Measurements from ENCODE around the gene EHBP1. TPM values are rescaled to one million over a fixed set of nuclear protein-coding genes. Genes with fewer than 3 reads are reported as not detected.

EHBP1 gene
- total and polyA plus RNA-seq, 4 donors = 12.0 to 70.9 (median 28.1) TPM

GRCh38 chr2:62724106-62724505 is 18.6 kb downstream of the EHBP1 start:
- intact Hi-C loops (cut with DNase I) = no loop called here
- DNase-seq (no peak), ATAC-seq (ENCODE audit: low FRiP score) (no peak)
- H3K4me1 ChIP-seq (ENCODE audit: control insufficient read depth in 1 of 2, insufficient read depth in 2 of 2, low read length in 2 of 2) = no peaks in the 10 kb centered on the region
- 93 to 96% methylated on average over 2 of the region's 2 CpGs for WGBS, 2 donors
- no peak overlapping the region for H3K27ac ChIP-seq (ENCODE audit: low read depth in 1 of 2, low read length in 2 of 2)
- H3K27me3 ChIP-seq (ENCODE audit: control insufficient read depth in 1 of 2, insufficient read depth in 2 of 2, low read length in 1 of 2) = no peaks in the 10 kb centered on the region
- no peak overlapping the region for H3K4me3 ChIP-seq (ENCODE audit: low read length in 2 of 2)
- H3K9me3 ChIP-seq (ENCODE audit: control insufficient read depth, low read length) = no peaks in the 10 kb centered on the region
- no peaks in the 10 kb centered on the region for H3K36me3 ChIP-seq (ENCODE audit: control insufficient read depth in 1 of 2, insufficient read depth in 2 of 2, low read length in 1 of 2)

- Histone ChIP-seq H3K4me1 (ENCODE audit: control insufficient read depth in 1 of 2, insufficient read depth in 2 of 2, low read length in 2 of 2) (no peaks in the 10 kb centered on the region), H3K27me3 (ENCODE audit: control insufficient read depth in 1 of 2, insufficient read depth in 2 of 2, low read length in 1 of 2) (no peaks in the 10 kb centered on the region), H3K9me3 (ENCODE audit: control insufficient read depth, low read length) (no peaks in the 10 kb centered on the region), H3K36me3 (ENCODE audit: control insufficient read depth in 1 of 2, insufficient read depth in 2 of 2, low read length in 1 of 2) (no peaks in the 10 kb centered on the region), H3K27ac (ENCODE audit: low read depth in 1 of 2, low read length in 2 of 2) (no peak overlapping the region), H3K4me3 (ENCODE audit: low read length in 2 of 2) (no peak overlapping the region)
- intact Hi-C loops (cut with DNase I) = no loop called here
- WGBS, 2 donors = 89 to 91% methylated on average over 10 of the region's 10 CpGs
- no peak for ATAC-seq (ENCODE audit: low FRiP score)
- peak in 1 of 2 donors; percentile 71 for DNase-seq
These were observed 19.6 kb downstream of the EHBP1 start for GRCh38 chr2:62724886-62725711.

GRCh38 chr2:62725712-62726055 is 20.2 kb downstream of the EHBP1 start:
- Histone ChIP-seq H3K27me3 (ENCODE audit: control insufficient read depth in 1 of 2, insufficient read depth in 2 of 2, low read length in 1 of 2) (no peaks in the 10 kb centered on the region), H3K4me3 (ENCODE audit: low read length in 2 of 2) (no peak overlapping the region), H3K4me1 (ENCODE audit: control insufficient read depth in 1 of 2, insufficient read depth in 2 of 2, low read length in 2 of 2) (no peaks in the 10 kb centered on the region), H3K9me3 (ENCODE audit: control insufficient read depth, low read length) (no peaks in the 10 kb centered on the region), H3K27ac (ENCODE audit: low read depth in 1 of 2, low read length in 2 of 2) (no peak overlapping the region), H3K36me3 (ENCODE audit: control insufficient read depth in 1 of 2, insufficient read depth in 2 of 2, low read length in 1 of 2) (no peaks in the 10 kb centered on the region)
- 100% methylated on average over 3 of the region's 3 CpGs for WGBS, 2 donors
- DNase-seq = no peak
- intact Hi-C loops (cut with DNase I) = no loop called here
- ATAC-seq (ENCODE audit: low FRiP score) = peak; percentile 22

- no peaks in the 10 kb centered on the region for H3K27me3 ChIP-seq (ENCODE audit: control insufficient read depth in 1 of 2, insufficient read depth in 2 of 2, low read length in 1 of 2)
- no peak overlapping the region for H3K4me3 ChIP-seq (ENCODE audit: low read length in 2 of 2)
- intact Hi-C loops (cut with DNase I) = no loop called here
- DNase-seq = no peak
- peaks cover 0 to 1% of the 10 kb centered on the region in 2 donors for H3K36me3 ChIP-seq (ENCODE audit: control insufficient read depth in 1 of 2, insufficient read depth in 2 of 2, low read length in 1 of 2)
- no peak overlapping the region for H3K27ac ChIP-seq (ENCODE audit: low read depth in 1 of 2, low read length in 2 of 2)
- H3K4me1 ChIP-seq (ENCODE audit: control insufficient read depth in 1 of 2, insufficient read depth in 2 of 2, low read length in 2 of 2) = no peaks in the 10 kb centered on the region
- ATAC-seq (ENCODE audit: low FRiP score) = no peak
- H3K9me3 ChIP-seq (ENCODE audit: control insufficient read depth, low read length) = no peaks in the 10 kb centered on the region
- 67 to 72% methylated on average over 2 of the region's 2 CpGs for WGBS, 2 donors
These were observed 21.9 kb downstream of the EHBP1 start for GRCh38 chr2:62727259-62727867.

- intact Hi-C loops (cut with DNase I) = no loop called here
- H3K27ac ChIP-seq (ENCODE audit: low read depth in 1 of 2, low read length in 2 of 2) = no peak overlapping the region
- no peak for ATAC-seq (ENCODE audit: low FRiP score)
- H3K36me3 ChIP-seq (ENCODE audit: control insufficient read depth in 1 of 2, insufficient read depth in 2 of 2, low read length in 1 of 2) = peaks cover 0 to 2% of the 10 kb centered on the region in 2 donors
- H3K27me3 ChIP-seq (ENCODE audit: control insufficient read depth in 1 of 2, insufficient read depth in 2 of 2, low read length in 1 of 2) = no peaks in the 10 kb centered on the region
- H3K4me1 ChIP-seq (ENCODE audit: control insufficient read depth in 1 of 2, insufficient read depth in 2 of 2, low read length in 2 of 2) = no peaks in the 10 kb centered on the region
- DNase-seq = no peak
- no peak overlapping the region for H3K4me3 ChIP-seq (ENCODE audit: low read length in 2 of 2)
- no peaks in the 10 kb centered on the region for H3K9me3 ChIP-seq (ENCODE audit: control insufficient read depth, low read length)
- WGBS, 2 donors = 60 to 63% methylated on average over 5 of the region's 5 CpGs
These were observed 22.5 kb downstream of the EHBP1 start for GRCh38 chr2:62727876-62728566.

GRCh38 chr2:62731275-62731674 is 25.8 kb downstream of the EHBP1 start:
- Histone ChIP-seq H3K9me3 (ENCODE audit: control insufficient read depth, low read length) (no peaks in the 10 kb centered on the region), H3K27me3 (ENCODE audit: control insufficient read depth in 1 of 2, insufficient read depth in 2 of 2, low read length in 1 of 2) (no peaks in the 10 kb centered on the region), H3K4me3 (ENCODE audit: low read length in 2 of 2) (no peak overlapping the region), H3K36me3 (ENCODE audit: control insufficient read depth in 1 of 2, insufficient read depth in 2 of 2, low read length in 1 of 2) (peaks cover 0 to 2% of the 10 kb centered on the region in 2 donors), H3K27ac (ENCODE audit: low read depth in 1 of 2, low read length in 2 of 2) (no peak overlapping the region), H3K4me1 (ENCODE audit: control insufficient read depth in 1 of 2, insufficient read depth in 2 of 2, low read length in 2 of 2) (peaks cover 2 to 3% of the 10 kb centered on the region in 2 donors)
- DNase-seq (no peak), ATAC-seq (ENCODE audit: low FRiP score) (no peak)
- whole genome bisulfite sequencing, 2 donors = 97% methylated on average over 3 of the region's 3 CpGs
- intact Hi-C loops (cut with DNase I) = no loop called here

GRCh38 chr2:62732262-62732777 is 26.8 kb downstream of the EHBP1 start:
- no peaks in the 10 kb centered on the region for H3K27me3 ChIP-seq (ENCODE audit: control insufficient read depth in 1 of 2, insufficient read depth in 2 of 2, low read length in 1 of 2)
- no peak for ATAC-seq (ENCODE audit: low FRiP score)
- peaks cover 2 to 3% of the 10 kb centered on the region in 2 donors for H3K4me1 ChIP-seq (ENCODE audit: control insufficient read depth in 1 of 2, insufficient read depth in 2 of 2, low read length in 2 of 2)
- DNase-seq = no peak
- no peaks in the 10 kb centered on the region for H3K9me3 ChIP-seq (ENCODE audit: control insufficient read depth, low read length)
- intact Hi-C loops (cut with DNase I) = no loop called here
- 97 to 99% methylated on average over 6 of the region's 6 CpGs for WGBS, 2 donors
- no peak overlapping the region for H3K27ac ChIP-seq (ENCODE audit: low read depth in 1 of 2, low read length in 2 of 2)
- no peak overlapping the region for H3K4me3 ChIP-seq (ENCODE audit: low read length in 2 of 2)
- H3K36me3 ChIP-seq (ENCODE audit: control insufficient read depth in 1 of 2, insufficient read depth in 2 of 2, low read length in 1 of 2) = peaks cover 0 to 2% of the 10 kb centered on the region in 2 donors

GRCh38 chr2:62733546-62733945 is 28.0 kb downstream of the EHBP1 start:
- H3K27me3 ChIP-seq (ENCODE audit: control insufficient read depth in 1 of 2, insufficient read depth in 2 of 2, low read length in 1 of 2) = no peaks in the 10 kb centered on the region
- WGBS, 2 donors = 83 to 95% methylated on average over 1 of the region's 1 CpG

More at GRCh38 chr2:62733546-62733945, 28.0 kb downstream of the EHBP1 start:
- no peak for ATAC-seq (ENCODE audit: low FRiP score)
- Histone ChIP-seq H3K4me1 (ENCODE audit: control insufficient read depth in 1 of 2, insufficient read depth in 2 of 2, low read length in 2 of 2) (peaks cover 2 to 3% of the 10 kb centered on the region in 2 donors), H3K27ac (ENCODE audit: low read depth in 1 of 2, low read length in 2 of 2) (no peak overlapping the region), H3K36me3 (ENCODE audit: control insufficient read depth in 1 of 2, insufficient read depth in 2 of 2, low read length in 1 of 2) (peaks cover 0 to 2% of the 10 kb centered on the region in 2 donors), H3K9me3 (ENCODE audit: control insufficient read depth, low read length) (no peaks in the 10 kb centered on the region), H3K4me3 (ENCODE audit: low read length in 2 of 2) (no peak overlapping the region)
- DNase-seq = no peak
- intact Hi-C loops (cut with DNase I) = no loop called here
